Measurements from ENCODE around the gene HOXA5.
A peak's percentile ranks its signal among the peaks of the same experiment; 100 is the strongest.

HOXA5 gene

DNA sequence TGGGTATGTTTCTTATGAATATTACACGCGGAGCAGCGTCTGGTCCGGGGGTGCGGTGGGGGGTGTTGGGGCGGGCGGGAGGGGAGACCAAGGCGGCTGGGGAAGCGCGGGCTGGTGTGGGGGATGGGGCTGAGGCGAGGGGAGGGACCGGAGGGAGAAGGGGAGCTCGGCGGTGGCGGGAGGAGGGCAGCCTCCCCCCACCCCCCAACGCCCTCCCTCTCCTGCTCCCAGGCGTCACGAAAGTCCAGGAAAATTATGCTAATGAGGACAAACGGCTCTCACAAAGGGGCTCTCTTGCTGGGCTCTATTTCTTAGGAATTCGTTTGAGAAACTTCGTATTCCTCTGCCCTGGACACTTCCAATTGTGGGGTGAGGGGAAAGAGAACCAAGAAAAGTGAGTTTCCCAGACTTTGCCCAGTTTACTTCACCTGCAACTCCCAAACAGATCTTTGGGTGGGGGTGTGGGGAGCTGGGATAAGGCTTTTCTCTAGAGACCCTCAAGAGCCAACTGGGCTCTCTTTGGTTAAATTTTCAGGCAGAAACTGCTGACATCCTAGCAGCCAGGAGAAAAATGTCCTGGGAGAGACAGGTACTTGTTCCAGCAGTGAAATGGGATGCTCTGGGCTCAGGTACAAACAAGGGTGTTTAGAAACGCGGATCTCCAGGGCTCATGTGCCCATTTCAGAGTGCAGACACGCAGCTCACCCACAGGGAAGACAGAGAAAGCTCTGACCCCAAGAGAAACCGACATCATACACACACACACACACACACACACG is 29.3 kb downstream of the HOXA5 start:
- no peak overlapping the region for H3K4me3 ChIP-seq (replicated peaks in 1 of 2; ENCODE audit: low read depth in 2 of 2, low read length in 2 of 2)
- no peak for DNase-seq (ENCODE audit: low read depth in 2 of 2)
- TF ChIP-seq, protein P1, sequence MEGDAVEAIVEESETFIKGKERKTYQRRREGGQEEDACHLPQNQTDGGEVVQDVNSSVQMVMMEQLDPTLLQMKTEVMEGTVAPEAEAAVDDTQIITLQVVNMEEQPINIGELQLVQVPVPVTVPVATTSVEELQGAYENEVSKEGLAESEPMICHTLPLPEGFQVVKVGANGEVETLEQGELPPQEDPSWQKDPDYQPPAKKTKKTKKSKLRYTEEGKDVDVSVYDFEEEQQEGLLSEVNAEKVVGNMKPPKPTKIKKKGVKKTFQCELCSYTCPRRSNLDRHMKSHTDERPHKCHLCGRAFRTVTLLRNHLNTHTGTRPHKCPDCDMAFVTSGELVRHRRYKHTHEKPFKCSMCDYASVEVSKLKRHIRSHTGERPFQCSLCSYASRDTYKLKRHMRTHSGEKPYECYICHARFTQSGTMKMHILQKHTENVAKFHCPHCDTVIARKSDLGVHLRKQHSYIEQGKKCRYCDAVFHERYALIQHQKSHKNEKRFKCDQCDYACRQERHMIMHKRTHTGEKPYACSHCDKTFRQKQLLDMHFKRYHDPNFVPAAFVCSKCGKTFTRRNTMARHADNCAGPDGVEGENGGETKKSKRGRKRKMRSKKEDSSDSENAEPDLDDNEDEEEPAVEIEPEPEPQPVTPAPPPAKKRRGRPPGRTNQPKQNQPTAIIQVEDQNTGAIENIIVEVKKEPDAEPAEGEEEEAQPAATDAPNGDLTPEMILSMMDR (IDR thresholded peaks at IDR 0.05; ENCODE audit: low read depth, low read length) = no peak

DNA sequence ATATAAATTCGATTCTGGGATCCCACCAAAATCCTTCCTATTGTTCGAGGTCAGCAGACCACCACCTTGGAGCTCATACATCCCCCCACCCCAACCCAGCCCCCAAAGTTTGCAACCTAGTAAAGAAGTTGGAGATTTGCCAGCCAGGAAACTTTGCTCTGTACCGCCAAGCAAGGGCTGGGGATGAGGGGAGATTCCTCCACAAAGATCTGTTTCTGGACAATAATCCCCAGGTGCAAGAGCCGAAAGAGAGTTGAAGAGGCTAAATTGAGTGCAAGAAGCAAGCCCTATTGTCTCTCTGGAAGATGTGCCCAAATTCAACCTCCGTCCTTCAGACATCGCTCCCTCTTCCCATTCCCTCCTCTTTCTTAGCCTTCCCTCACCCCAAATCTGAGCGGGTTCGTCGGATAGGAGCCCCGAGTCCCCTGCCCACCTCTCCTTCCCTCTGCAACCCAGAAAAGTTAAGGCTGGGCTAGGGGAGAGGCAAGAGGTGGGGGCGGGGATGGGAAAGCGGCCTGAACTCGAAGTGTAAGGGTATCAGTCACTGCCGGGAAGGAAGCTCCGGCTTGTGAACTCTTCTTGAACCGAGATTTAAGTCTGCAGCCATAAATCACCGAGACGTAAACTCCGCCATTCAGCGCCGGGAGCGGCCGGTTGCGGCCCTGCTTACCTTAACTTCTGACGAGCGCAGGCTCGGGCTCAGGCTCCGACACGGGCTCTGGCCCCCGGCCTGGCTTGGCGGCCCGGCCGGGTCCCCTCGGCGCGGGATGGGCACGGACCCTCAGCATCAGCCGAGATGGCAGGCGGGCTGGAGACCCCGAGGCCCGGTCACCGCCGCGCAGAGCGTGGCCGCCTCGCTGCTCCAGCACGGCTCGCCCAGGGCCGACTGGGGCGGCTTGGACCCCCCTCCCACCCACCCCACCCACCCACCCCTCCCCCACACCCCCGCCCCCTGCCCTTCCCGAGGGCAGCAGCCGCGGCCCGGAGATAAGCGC is 30.2 kb downstream of the HOXA5 start:
- DNase-seq (ENCODE audit: low read depth in 2 of 2) = peak in 1 of 2 donors; percentile 53
- TF ChIP-seq, protein P1 (IDR thresholded peaks at IDR 0.05; ENCODE audit: low read depth, low read length) = no peak
- H3K4me3 ChIP-seq (replicated peaks in 1 of 2; ENCODE audit: low read depth in 2 of 2, low read length in 2 of 2) = peak overlapping the region; percentile 15 to 38

DNA sequence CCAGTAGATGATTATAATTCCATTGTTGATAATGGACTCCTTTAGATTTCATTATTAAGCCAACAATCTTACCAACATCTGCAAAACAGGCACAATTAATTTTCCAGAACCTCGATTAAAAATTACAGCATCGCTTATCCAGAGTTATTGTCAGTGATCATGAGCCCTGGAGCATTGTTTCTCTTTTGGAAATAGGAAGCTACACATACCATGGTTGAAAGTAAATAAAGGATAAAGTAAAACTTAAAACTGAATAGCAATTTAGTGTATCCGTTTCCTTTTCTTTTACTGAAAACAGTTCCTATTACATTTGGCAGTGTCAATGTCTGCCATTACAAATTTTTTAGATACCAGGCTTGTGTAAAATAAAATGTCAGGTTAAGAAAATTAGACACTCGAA is 31.1 kb downstream of the HOXA5 start:
- TF ChIP-seq, protein P1 (IDR thresholded peaks at IDR 0.05; ENCODE audit: low read depth, low read length) = no peak
- no peak for DNase-seq (ENCODE audit: low read depth in 2 of 2)
- H3K4me3 ChIP-seq (replicated peaks in 1 of 2; ENCODE audit: low read depth in 2 of 2, low read length in 2 of 2) = no peak overlapping the region

DNA sequence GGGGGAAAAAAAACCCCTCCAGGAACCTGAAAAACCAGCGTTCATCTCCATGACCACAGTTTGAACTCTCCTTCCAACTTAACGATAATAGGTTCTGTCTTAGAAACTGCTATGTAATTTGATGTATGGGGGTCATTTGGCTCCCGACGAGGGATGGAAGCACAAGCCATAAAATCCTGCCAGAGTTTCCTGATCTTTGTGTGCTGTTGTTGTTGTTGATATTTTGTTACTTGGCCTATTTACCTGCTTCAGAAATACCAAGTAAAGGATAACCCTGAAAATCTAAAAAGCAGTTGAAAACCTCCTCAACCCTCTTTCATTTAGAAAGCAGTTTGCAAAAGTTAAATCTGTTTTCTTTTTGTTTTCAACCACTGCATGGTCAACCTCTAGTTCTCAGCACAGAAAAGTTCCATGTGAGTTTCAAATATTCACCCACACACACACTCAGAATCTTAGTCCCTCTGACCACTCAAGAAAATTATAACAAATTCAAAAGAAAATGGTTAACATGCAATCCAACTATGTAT is 31.7 kb downstream of the HOXA5 start:
- H3K4me3 ChIP-seq (replicated peaks in 1 of 2; ENCODE audit: low read depth in 2 of 2, low read length in 2 of 2) = no peak overlapping the region
- TF ChIP-seq, protein P1 (IDR thresholded peaks at IDR 0.05; ENCODE audit: low read depth, low read length) = no peak
- DNase-seq (ENCODE audit: low read depth in 2 of 2) = no peak

DNA sequence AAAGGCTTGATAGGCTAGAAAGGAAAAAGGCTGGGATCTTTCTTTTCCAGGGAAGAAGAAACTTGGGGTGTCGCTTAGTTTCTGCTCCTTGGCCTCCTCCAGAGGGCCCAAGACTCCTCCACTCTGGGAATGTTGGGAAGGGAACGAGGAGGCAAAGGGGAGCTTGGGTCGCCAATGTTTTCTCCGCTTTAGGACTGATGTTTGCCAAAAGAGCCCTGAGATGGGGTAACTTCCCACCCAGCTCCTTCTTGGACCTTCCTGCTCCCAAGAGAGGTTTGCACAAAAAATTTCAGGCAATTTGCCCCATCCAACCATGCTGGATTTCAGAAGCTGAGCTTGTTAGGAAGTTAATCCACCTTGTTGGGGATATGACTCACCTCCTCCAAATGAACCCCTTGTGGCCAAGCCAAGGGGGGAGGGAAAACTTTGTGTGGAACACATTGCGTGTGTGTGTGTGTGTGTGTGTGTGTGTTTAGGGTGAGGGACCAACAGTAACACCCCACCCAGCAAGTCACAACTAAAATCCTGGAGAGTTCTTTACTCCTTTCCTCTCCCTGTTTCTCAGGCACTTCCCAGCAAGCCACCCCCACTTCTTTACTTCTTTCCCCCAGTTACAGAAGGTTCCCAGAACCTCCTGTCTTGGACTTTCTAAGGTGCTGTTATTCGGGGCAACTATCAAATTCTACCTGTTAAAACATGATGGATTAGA is 32.3 kb downstream of the HOXA5 start:
- no peak overlapping the region for H3K4me3 ChIP-seq (replicated peaks in 1 of 2; ENCODE audit: low read depth in 2 of 2, low read length in 2 of 2)
- peak in 1 of 2 donors; percentile 34 for DNase-seq (ENCODE audit: low read depth in 2 of 2)
- TF ChIP-seq, protein P1 (IDR thresholded peaks at IDR 0.05; ENCODE audit: low read depth, low read length) = no peak

All from cardiac fibroblast (primary cell).